IMR-90 (cell line): Measurements from ENCODE around the gene C10orf90. TPM values are rescaled to one million over a fixed set of nuclear protein-coding genes. Genes with fewer than 3 reads are reported as not detected.

Experiments
- ATAC-seq: fragments of 200-7000 bp; cut with Tn5 transposase; 2 replicates; pipeline ENCODE4 v1.9.1; 2020; ENCODE audit warnings: low read depth, mild to moderate bottlenecking, moderate library complexity
- BruUV-seq: library from RNA; stranded (reverse); fragments of 400-500 nt; replicated peaks from 2 replicates; lab custom pipeline; 2021; lab: Mats Ljungman, UMichigan
- CTCF ChIA-PET: fragments of 300-600 bp; formaldehyde crosslinking; extraction: SDS; loops from one replicate; lab custom pipeline; 2021; ENCODE audit warnings: antibody characterized with exemption; lab: Yijun Ruan, JAX
- POLR2A ChIA-PET: fragments of 300-600 bp; sonication (Branson Sonifier 250); formaldehyde crosslinking; loops from one replicate; lab custom pipeline; 2022; ENCODE audit warnings: antibody characterized with exemption; ENCODE audit not compliant: unreplicated experiment; lab: Charles Lee
- DNase-seq: peaks from one replicate; pipeline ENCODE4 v3.0.0; 2013
- H2AFZ ChIP-seq: replicated peaks from 2 replicates; pipeline ENCODE3; 2013; ENCODE audit warnings: low read length, mild to moderate bottlenecking; ENCODE audit not compliant: poor library complexity
- H2AK5ac ChIP-seq: 2 replicates; pipeline ENCODE4 v1.6.1; 2013; ENCODE audit warnings: low read depth, low read length, inconsistent platforms
- H2AK9ac ChIP-seq: replicated peaks from 2 replicates; pipeline ENCODE3; 2013; ENCODE audit warnings: mild to moderate bottlenecking, low read depth, low read length, moderate library complexity; ENCODE audit not compliant: poor library complexity
- H2BK120ac ChIP-seq: 2 replicates; pipeline ENCODE4 v1.6.1; 2013; ENCODE audit warnings: low read depth, low read length, inconsistent platforms
- H2BK15ac ChIP-seq: 3 replicates; pipeline ENCODE4 v1.6.1; 2013; ENCODE audit warnings: low read depth, low read length, inconsistent platforms
- H2BK20ac ChIP-seq: 2 replicates; pipeline ENCODE4 v1.6.1; 2013; ENCODE audit warnings: low read depth, mild to moderate bottlenecking, inconsistent platforms, low read length, moderate library complexity
- H2BK5ac ChIP-seq: 2 replicates; pipeline ENCODE4 v1.6.1; 2013; ENCODE audit warnings: mild to moderate bottlenecking, low read depth, low read length, inconsistent platforms; ENCODE audit not compliant: poor library complexity, severe bottlenecking
- H3K14ac ChIP-seq: replicated peaks from 2 replicates; pipeline ENCODE4 v1.6.1; 2013; ENCODE audit warnings: low read depth, low read length, inconsistent platforms
- H3K18ac ChIP-seq: 2 replicates; pipeline ENCODE4 v1.6.1; 2013; ENCODE audit warnings: low read depth, low read length, control low read depth
- H3K23ac ChIP-seq: 2 replicates; pipeline ENCODE4 v1.6.1; 2013; ENCODE audit warnings: low read depth, low read length, inconsistent platforms
- H3K27ac ChIP-seq: 2 replicates; pipeline ENCODE4 v1.5.1; 2013; ENCODE audit warnings: mild to moderate bottlenecking, control low read depth, low read length; ENCODE audit not compliant: insufficient read depth
- H3K27me3 ChIP-seq: 2 replicates; pipeline ENCODE4 v1.6.1; 2013; ENCODE audit warnings: low read length; ENCODE audit not compliant: control insufficient read depth, insufficient read depth
- H3K36me3 ChIP-seq: 2 replicates; pipeline ENCODE4 v1.6.1; 2013; ENCODE audit warnings: low read length, mixed read lengths; ENCODE audit not compliant: control insufficient read depth, insufficient read depth
- H3K4ac ChIP-seq: 2 replicates; pipeline ENCODE4 v1.6.1; 2013; ENCODE audit warnings: low read depth, low read length, inconsistent platforms
- H3K4me1 ChIP-seq: 2 replicates; pipeline ENCODE4 v1.6.1; 2013; ENCODE audit warnings: low read length, mixed read lengths; ENCODE audit not compliant: control insufficient read depth, insufficient read depth
- H3K4me2 ChIP-seq: 2 replicates; pipeline ENCODE4 v1.6.1; 2013; ENCODE audit warnings: low read depth, mild to moderate bottlenecking, control low read depth, low read length, moderate library complexity
- H3K4me3 ChIP-seq: 2 replicates; pipeline ENCODE4 v1.5.1; 2013; ENCODE audit warnings: low read depth, mild to moderate bottlenecking, control low read depth, low read length, moderate library complexity; ENCODE audit not compliant: insufficient read depth
- H3K56ac ChIP-seq: 2 replicates; pipeline ENCODE4 v1.6.1; 2013; ENCODE audit warnings: low read length, inconsistent platforms; ENCODE audit not compliant: insufficient read depth; ENCODE audit errors: extremely low read depth
- H3K79me1 ChIP-seq, 2 experiments: 2 replicates each; pipeline ENCODE4 v1.6.1; 2013; ENCODE audit warnings: low read length in 2 of 2, inconsistent platforms in 1 of 2, low read depth in 1 of 2
- H3K9ac ChIP-seq: 2 replicates; pipeline ENCODE4 v1.6.1; 2013; ENCODE audit warnings: low read depth, low read length, control low read depth
- H3K9me1 ChIP-seq: 2 replicates; pipeline ENCODE4 v1.6.1; 2013; ENCODE audit warnings: low read length, inconsistent platforms; ENCODE audit not compliant: insufficient read depth
- H3K9me3 ChIP-seq: 2 replicates; pipeline ENCODE4 v1.6.1; 2013; ENCODE audit warnings: low read length; ENCODE audit not compliant: control insufficient read depth, insufficient read depth
- H4K20me1 ChIP-seq: 2 replicates; pipeline ENCODE4 v1.6.1; 2013; ENCODE audit warnings: low read length, inconsistent platforms; ENCODE audit not compliant: insufficient read depth
- H4K5ac ChIP-seq: 2 replicates; pipeline ENCODE4 v1.6.1; 2013; ENCODE audit warnings: mild to moderate bottlenecking, low read depth, low read length, control low read depth
- H4K8ac ChIP-seq, 2 experiments: 2 replicates each; pipeline ENCODE4 v1.6.1; 2013; ENCODE audit warnings: low read depth in 2 of 2, low read length in 2 of 2, control low read depth in 1 of 2, inconsistent platforms in 1 of 2
- H4K91ac ChIP-seq: 2 replicates; pipeline ENCODE4 v1.6.1; 2013; ENCODE audit warnings: low read depth, low read length, inconsistent platforms; ENCODE audit not compliant: insufficient read depth
- BHLHE40 ChIP-seq: fragments of 150-350 bp; IDR thresholded peaks from 2 replicates; pipeline ENCODE4 v1.6.1; 2016; ENCODE audit warnings: mild to moderate bottlenecking, low read depth, low read length
- CEBPB ChIP-seq: IDR thresholded peaks from 2 replicates; pipeline ENCODE4 v1.6.1; 2012; ENCODE audit warnings: low read depth, low read length, improper control_type of control experiment
- CHD1 ChIP-seq: IDR thresholded peaks from 2 replicates; pipeline ENCODE4 v1.6.1; 2012; ENCODE audit warnings: low read depth, low read length, improper control_type of control experiment
- NFE2L2 ChIP-seq: fragments of 150-350 bp; IDR thresholded peaks from 2 replicates; pipeline ENCODE4 v1.6.1; 2016; ENCODE audit warnings: low read depth, mild to moderate bottlenecking, low read length
- POLR2A ChIP-seq: IDR thresholded peaks from 2 replicates; pipeline ENCODE4 v1.6.1; 2012; ENCODE audit warnings: mild to moderate bottlenecking, low read depth, low read length
- RAD21 ChIP-seq: IDR thresholded peaks from 2 replicates; pipeline ENCODE4 v1.6.1; 2012; ENCODE audit warnings: low read length, improper control_type of control experiment
- RCOR1 ChIP-seq: IDR thresholded peaks from 2 replicates; pipeline ENCODE4 v1.6.1; 2012; ENCODE audit warnings: mild to moderate bottlenecking, low read length, improper control_type of control experiment; ENCODE audit not compliant: insufficient replicate concordance
- SMC3 ChIP-seq: fragments of 150-350 bp; IDR thresholded peaks from 2 replicates; pipeline ENCODE4 v1.6.1; 2016; ENCODE audit warnings: low read depth, mild to moderate bottlenecking, antibody characterized with exemption, low read length, moderate library complexity
- WGBS, 2 experiments: methylation state at CpG; one replicate each; pipeline versions ENCODE4 v1.1.5 to v1.1.7; 2013; ENCODE audit warnings: missing lambda C conversion rate in 2 of 2; ENCODE audit not compliant: insufficient read length in 1 of 2; ENCODE audit errors: extremely low coverage in 2 of 2; 5-methylcytosine and 5-hydroxymethylcytosine counted together
- dilution Hi-C: fragments of 300-500 bp; cut with HindIII; formaldehyde crosslinking; loops from one replicate; pipeline ENCODE4 v1.14.3; 2018; ENCODE audit warnings: low sequenced_read_pairs; ENCODE audit not compliant: unreplicated experiment
- in situ Hi-C: fragments of 300-500 bp; cut with MboI; formaldehyde crosslinking; loops from 3 replicates; pipeline ENCODE4 v1.14.3; 2019; ENCODE audit warnings: low sequenced_read_pairs, inconsistent platforms, mixed read lengths
- intact Hi-C: fragments of 100-400 bp; cut with micrococcal nuclease; formaldehyde crosslinking; loops from 2 replicates; pipeline ENCODE4 v1.10.0; 2022
- polyA plus RNA-seq, 3 experiments: library from polyadenylated mRNA; depleted of rRNA; stranded (reverse); fragments of >200 nt; gene quantifications; 2 replicates each; pipeline ENCODE4 v1.2.3, GENCODE V29; 2012; ENCODE audit warnings: low replicate concordance in 1 of 3
- total RNA-seq: library from RNA; depleted of rRNA; stranded (reverse); fragments of >200 nt; gene quantifications from 2 replicates; pipeline ENCODE4 v1.2.3, GENCODE V29; 2012
- TF ChIP-seq, protein P1 (sequence below): fragments of 150-350 bp; IDR thresholded peaks from 2 replicates; pipeline ENCODE4 v1.6.1; 2017; ENCODE audit warnings: mild to moderate bottlenecking, antibody characterized with exemption, low read length, low read depth
- TF ChIP-seq, protein P2 (sequence below): conservative IDR thresholded peaks from 2 replicates; pipeline ENCODE4 v1.5.1; 2012; ENCODE audit warnings: mild to moderate bottlenecking, low read depth, low read length, improper control_type of control experiment
- TF ChIP-seq, protein P3 (sequence below): fragments of 150-350 bp; IDR thresholded peaks from 2 replicates; pipeline ENCODE4 v1.6.1; 2016; ENCODE audit warnings: low read depth, mild to moderate bottlenecking, low read length, moderate library complexity, borderline replicate concordance

C10orf90 gene
- total and polyA plus RNA-seq, 2 of the 4 experiments (the other 2 are of a cell fraction): 0.05 to 0.18 TPM

DNA sequence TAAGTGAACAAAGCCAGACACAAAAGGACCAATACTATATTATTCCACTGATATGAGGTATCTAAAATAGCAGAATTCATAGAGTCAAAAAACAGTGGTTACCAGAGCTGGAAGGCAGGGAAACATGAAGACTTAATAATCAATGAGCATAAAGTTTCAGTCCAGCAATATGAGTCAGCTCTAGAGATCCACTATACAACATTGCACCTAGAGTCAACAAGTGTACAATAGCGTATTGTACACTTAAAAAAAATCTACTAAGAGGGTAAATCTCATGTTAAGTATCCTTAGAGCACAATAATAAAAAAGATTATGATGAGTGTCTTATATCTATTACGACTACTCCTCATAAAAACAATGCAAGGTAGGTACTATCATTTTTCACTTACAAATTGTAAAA is 36.1 kb downstream of the C10orf90 start:
- Histone ChIP-seq H2AFZ (no peak overlapping the region), H3K4ac (no peak overlapping the region), H2BK5ac (no peak overlapping the region), H4K5ac (no peak overlapping the region), H3K9me3 (no peaks in the 10 kb centered on the region), H2BK120ac (no peak overlapping the region), H4K20me1 (no peaks in the 10 kb centered on the region; the same call in 1 of the 2 replicates), H3K18ac (no peak overlapping the region), H3K4me3 (no peak overlapping the region), H3K9me1 (no peaks in the 10 kb centered on the region), H3K14ac (no peak overlapping the region), H3K4me1 (no peaks in the 10 kb centered on the region), H3K27ac (no peak overlapping the region), H3K36me3 (no peaks in the 10 kb centered on the region), H3K4me2 (no peak overlapping the region), H4K91ac (no peak overlapping the region), H4K8ac (no peak overlapping the region), H2BK20ac (no peak overlapping the region), H3K9ac (no peak overlapping the region), H3K23ac (no peak overlapping the region), H3K79me1 (no peaks in the 10 kb centered on the region), H2BK15ac (no peak overlapping the region), H3K27me3 (peaks cover 1% of the 10 kb centered on the region; the same call in 1 of the 2 replicates), H2AK5ac (no peak overlapping the region), H3K56ac (no peak overlapping the region), H2AK9ac (no peak overlapping the region)
- ATAC-seq (no peak), DNase-seq (no peak)
- dilution Hi-C loops: no loop called here
- TF ChIP-seq, protein P1, sequence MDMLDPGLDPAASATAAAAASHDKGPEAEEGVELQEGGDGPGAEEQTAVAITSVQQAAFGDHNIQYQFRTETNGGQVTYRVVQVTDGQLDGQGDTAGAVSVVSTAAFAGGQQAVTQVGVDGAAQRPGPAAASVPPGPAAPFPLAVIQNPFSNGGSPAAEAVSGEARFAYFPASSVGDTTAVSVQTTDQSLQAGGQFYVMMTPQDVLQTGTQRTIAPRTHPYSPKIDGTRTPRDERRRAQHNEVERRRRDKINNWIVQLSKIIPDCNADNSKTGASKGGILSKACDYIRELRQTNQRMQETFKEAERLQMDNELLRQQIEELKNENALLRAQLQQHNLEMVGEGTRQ: no peak
- TF ChIP-seq NFE2L2 (no peak), POLR2A (no peak), SMC3 (no peak), CHD1 (no peak), BHLHE40 (no peak), CEBPB (no peak), RAD21 (no peak), RCOR1 (no peak)
- TF ChIP-seq, protein P2, sequence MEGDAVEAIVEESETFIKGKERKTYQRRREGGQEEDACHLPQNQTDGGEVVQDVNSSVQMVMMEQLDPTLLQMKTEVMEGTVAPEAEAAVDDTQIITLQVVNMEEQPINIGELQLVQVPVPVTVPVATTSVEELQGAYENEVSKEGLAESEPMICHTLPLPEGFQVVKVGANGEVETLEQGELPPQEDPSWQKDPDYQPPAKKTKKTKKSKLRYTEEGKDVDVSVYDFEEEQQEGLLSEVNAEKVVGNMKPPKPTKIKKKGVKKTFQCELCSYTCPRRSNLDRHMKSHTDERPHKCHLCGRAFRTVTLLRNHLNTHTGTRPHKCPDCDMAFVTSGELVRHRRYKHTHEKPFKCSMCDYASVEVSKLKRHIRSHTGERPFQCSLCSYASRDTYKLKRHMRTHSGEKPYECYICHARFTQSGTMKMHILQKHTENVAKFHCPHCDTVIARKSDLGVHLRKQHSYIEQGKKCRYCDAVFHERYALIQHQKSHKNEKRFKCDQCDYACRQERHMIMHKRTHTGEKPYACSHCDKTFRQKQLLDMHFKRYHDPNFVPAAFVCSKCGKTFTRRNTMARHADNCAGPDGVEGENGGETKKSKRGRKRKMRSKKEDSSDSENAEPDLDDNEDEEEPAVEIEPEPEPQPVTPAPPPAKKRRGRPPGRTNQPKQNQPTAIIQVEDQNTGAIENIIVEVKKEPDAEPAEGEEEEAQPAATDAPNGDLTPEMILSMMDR: no peak
- TF ChIP-seq, protein P3, sequence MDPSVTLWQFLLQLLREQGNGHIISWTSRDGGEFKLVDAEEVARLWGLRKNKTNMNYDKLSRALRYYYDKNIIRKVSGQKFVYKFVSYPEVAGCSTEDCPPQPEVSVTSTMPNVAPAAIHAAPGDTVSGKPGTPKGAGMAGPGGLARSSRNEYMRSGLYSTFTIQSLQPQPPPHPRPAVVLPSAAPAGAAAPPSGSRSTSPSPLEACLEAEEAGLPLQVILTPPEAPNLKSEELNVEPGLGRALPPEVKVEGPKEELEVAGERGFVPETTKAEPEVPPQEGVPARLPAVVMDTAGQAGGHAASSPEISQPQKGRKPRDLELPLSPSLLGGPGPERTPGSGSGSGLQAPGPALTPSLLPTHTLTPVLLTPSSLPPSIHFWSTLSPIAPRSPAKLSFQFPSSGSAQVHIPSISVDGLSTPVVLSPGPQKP: no peak
- WGBS, 2 experiments: no CpG with 5 or more reads among the region's 2 CpGs
- BruUV-seq: no TSS peak
- intact Hi-C loops: no loop called here
- in situ Hi-C loops: no loop called here
- ChIA-PET POLR2A (no interaction called here), CTCF (no interaction called here)
